B cell (primary cell): ENCODE data around the gene NEU4. TPM values are rescaled to one million over a fixed set of nuclear protein-coding genes. Genes with fewer than 3 reads are reported as not detected.

Experiments used
- ATAC-seq: fragments of 200-7000 bp; cut with Tn5 transposase; one replicate; pipeline ENCODE4 v1.10.0; 2021; ENCODE audit warnings: low read depth, mild to moderate bottlenecking, moderate number of reproducible peaks, moderate library complexity
- CTCF ChIA-PET: fragments of 350-600 bp; sonication (Branson Sonifier 250); formaldehyde crosslinking; loops from one replicate; lab custom pipeline; 2021; ENCODE audit warnings: antibody characterized with exemption, inconsistent platforms; lab: Charles Lee
- POLR2A ChIA-PET: fragments of 350-600 bp; sonication (Branson Sonifier 250); formaldehyde crosslinking; loops from one replicate; lab custom pipeline; 2021; ENCODE audit warnings: antibody characterized with exemption; lab: Charles Lee
- DNase-seq: peaks from one replicate; pipeline ENCODE4 v3.0.0; 2013
- H2AFZ ChIP-seq: 2 replicates; pipeline ENCODE4 v1.6.1; 2012; ENCODE audit warnings: mild to moderate bottlenecking, low read depth, low read length; ENCODE audit not compliant: insufficient read depth, poor library complexity, severe bottlenecking
- H3K27ac ChIP-seq, 2 donors: 1 replicate in 1 of 2; 2 replicates in 1 of 2; pipeline ENCODE4 v1.5.1; 2012 to 2013; ENCODE audit warnings: low read length in 2 of 2, mild to moderate bottlenecking in 2 of 2, moderate library complexity in 1 of 2
- H3K27me3 ChIP-seq, 4 experiments: fragments of 200-600 bp in 1 of 4; sonication (generic) in 1 of 4; replicated peaks in 1 of 4; 1 replicate in 2 of 4; 2 replicates in 2 of 4; pipeline versions ENCODE4 v1.6.1 to v1.7.0; 2013 to 2016; ENCODE audit warnings: low read length in 3 of 4, mild to moderate bottlenecking in 2 of 4, mixed read lengths in 1 of 4, moderate library complexity in 1 of 4; ENCODE audit not compliant: insufficient read depth in 4 of 4, control insufficient read depth in 3 of 4; ENCODE audit errors: control extremely low read depth in 1 of 4
- H3K36me3 ChIP-seq, 2 experiments: replicated peaks in 1 of 2; 1 replicate in 1 of 2; 2 replicates in 1 of 2; pipeline versions ENCODE4 v1.6.1 to v1.7.1; 2013; ENCODE audit warnings: low read length in 1 of 2; ENCODE audit not compliant: insufficient read depth in 2 of 2, control insufficient read depth in 1 of 2; ENCODE audit errors: control extremely low read depth in 1 of 2, extremely low read depth in 1 of 2
- H3K4me1 ChIP-seq, 2 donors: fragments of 200-600 bp in 1 of 2; sonication (generic) in 1 of 2; 1 replicate in 1 of 2; 2 replicates in 1 of 2; pipeline versions ENCODE4 v1.5.1 to v1.6.1; 2013 to 2017; ENCODE audit warnings: low read length in 2 of 2; ENCODE audit not compliant: control insufficient read depth in 2 of 2, insufficient read depth in 2 of 2
- H3K4me2 ChIP-seq: replicated peaks from 2 replicates; pipeline ENCODE3; 2012; ENCODE audit warnings: mild to moderate bottlenecking, low read depth, low read length; ENCODE audit not compliant: poor library complexity, severe bottlenecking
- H3K4me3 ChIP-seq, 5 experiments: fragments of 200-600 bp in 1 of 5; sonication (generic) in 1 of 5; 1 replicate in 3 of 5; 2 replicates in 2 of 5; pipeline versions ENCODE4 v1.5.1 to v1.7.0; 2011 to 2016; ENCODE audit warnings: low read length in 4 of 5, mild to moderate bottlenecking in 4 of 5, low read depth in 2 of 5, control low read depth in 1 of 5, moderate library complexity in 1 of 5; ENCODE audit not compliant: insufficient read depth in 1 of 5; ENCODE audit errors: control extremely low read depth in 1 of 5, extremely low read depth in 1 of 5
- H3K79me2 ChIP-seq: fragments of 200-600 bp; sonication (generic); one replicate; pipeline ENCODE4 v1.6.0; 2016; ENCODE audit warnings: low read length; ENCODE audit not compliant: control insufficient read depth, insufficient read depth
- H3K9ac ChIP-seq: fragments of 200-600 bp; sonication (generic); 2 replicates; pipeline ENCODE4 v1.6.1; 2017; ENCODE audit warnings: mild to moderate bottlenecking, low read length, moderate library complexity
- H3K9me3 ChIP-seq, 3 donors: one replicate each; pipeline versions ENCODE4 v1.6.1 to v1.7.1; 2013; ENCODE audit warnings: low read length in 2 of 3; ENCODE audit not compliant: control insufficient read depth in 2 of 3, insufficient read depth in 1 of 3; ENCODE audit errors: control extremely low read depth in 1 of 3
- H4K20me1 ChIP-seq: 2 replicates; pipeline ENCODE4 v1.6.0; 2012; ENCODE audit warnings: mild to moderate bottlenecking, low read length; ENCODE audit not compliant: insufficient read depth, control insufficient read depth, poor library complexity, severe bottlenecking
- H3K27ac Mint-ChIP-seq: one replicate; pipeline ENCODE4 v1.8.0; 2021; ENCODE audit warnings: mixed read lengths
- H3K27me3 Mint-ChIP-seq: one replicate; pipeline ENCODE4 v1.8.0; 2021; ENCODE audit warnings: mixed read lengths
- H3K4me1 Mint-ChIP-seq: one replicate; pipeline ENCODE4 v1.8.0; 2021; ENCODE audit warnings: mixed read lengths
- H3K4me3 Mint-ChIP-seq: one replicate; pipeline ENCODE4 v1.8.0; 2021; ENCODE audit warnings: mixed read lengths
- H3K9me3 Mint-ChIP-seq: one replicate; pipeline ENCODE4 v1.8.0; 2022; ENCODE audit warnings: mixed read lengths; ENCODE audit not compliant: insufficient read depth
- CTCF ChIP-seq: fragments of 200-600 bp; IDR thresholded peaks from one replicate; pipeline ENCODE4 v1.8.0; 2022; ENCODE audit warnings: antibody characterized with exemption, mild to moderate bottlenecking
- EZH2 ChIP-seq: IDR thresholded peaks from 2 replicates; pipeline ENCODE4 v1.6.1; 2012; ENCODE audit warnings: borderline replicate concordance, low read depth, mild to moderate bottlenecking, moderate library complexity, low read length; ENCODE audit not compliant: insufficient read depth, poor library complexity, severe bottlenecking
- WGBS: methylation state at CpG from one replicate; pipeline ENCODE4 v1.1.5; 2013; ENCODE audit warnings: missing lambda C conversion rate; ENCODE audit not compliant: insufficient coverage; 5-methylcytosine and 5-hydroxymethylcytosine counted together
- intact Hi-C: fragments of 100-400 bp; cut with micrococcal nuclease; formaldehyde crosslinking; loops from one replicate; pipeline ENCODE4 v1.10.0; 2022
- polyA plus RNA-seq: library from polyadenylated mRNA; depleted of rRNA; stranded (reverse); fragments of >200 nt; gene quantifications from 2 replicates; pipeline ENCODE4 v1.2.3, GENCODE V29; 2012
- total RNA-seq, 2 donors: library from RNA; stranded (reverse); fragments of 120-200 nt in 1 of 2; gene quantifications; 1 replicate in 1 of 2; 2 replicates in 1 of 2; pipeline versions ENCODE4 v1.2.3 to v1.2.4, GENCODE V29; 2013 to 2022

Gene NEU4
- total and polyA plus RNA-seq, 2 donors (not counting 1 experiment from before 2014, with no cell fraction given) = 0.19 TPM; not detected in 1

- peaks cover 31% of the 10 kb centered on the region for H3K4me1 Mint-ChIP-seq
- peak overlapping the region; percentile 84 for H3K4me3 Mint-ChIP-seq
- POLR2A ChIA-PET = interaction anchor here (0.8 kb wide), 1 partner anchor 13 kb away, joined by 8 read pairs; the partner anchor contains the start of gene PDCD1
- CTCF ChIA-PET = interaction anchor here (1.4 to 1.7 kb wide), 2 partner anchors 8 to 33 kb away, joined by 4 read pairs; no protein-coding TSS in a partner anchor
- H3K27ac Mint-ChIP-seq = peak overlapping the region; percentile 15
- no peaks in the 10 kb centered on the region for H3K36me3 ChIP-seq
- peak overlapping the region; percentile 88 for H3K4me2 ChIP-seq
- no peaks in the 10 kb centered on the region for H4K20me1 ChIP-seq
- H3K9me3 ChIP-seq = peaks cover 0 to 4% (median 0%) of the 10 kb centered on the region in 3 donors
- TF ChIP-seq CTCF (no peak), EZH2 (no peak)
- H3K4me3 ChIP-seq = no peak overlapping the region
- H2AFZ ChIP-seq = no peak overlapping the region
- 95% methylated on average over 37 of the region's 37 CpGs for WGBS
- H3K27ac ChIP-seq = no peak overlapping the region
- intact Hi-C loops = loop anchor here (1.0 to 5.0 kb wide), 2 partner anchors 14 to 37 kb away; no protein-coding TSS in a partner anchor
- H3K9me3 Mint-ChIP-seq = no peaks in the 10 kb centered on the region
- ATAC-seq (no peak), DNase-seq (no peak)
- H3K4me1 ChIP-seq = peaks cover 18 to 26% of the 10 kb centered on the region in 2 donors
- H3K9ac ChIP-seq = peak overlapping the region; percentile 53
- H3K27me3 ChIP-seq = no peaks in the 10 kb centered on the region
- H3K79me2 ChIP-seq = no peaks in the 10 kb centered on the region
- H3K27me3 Mint-ChIP-seq = no peaks in the 10 kb centered on the region
Measured at GRCh38 chr2:241844831-241845578, 36.0 kb downstream of the NEU4 start.

GRCh38 chr2:241846406-241846805 lies 37.4 kb downstream of the NEU4 start:
- Mint-ChIP-seq H3K4me1 (peaks cover 30% of the 10 kb centered on the region), H3K4me3 (peak overlapping the region; percentile 20), H3K27ac (peak overlapping the region; percentile 13), H3K9me3 (no peaks in the 10 kb centered on the region), H3K27me3 (no peaks in the 10 kb centered on the region)
- DNase-seq = no peak
- Histone ChIP-seq H2AFZ (no peak overlapping the region), H3K4me1 (peaks cover 18 to 26% of the 10 kb centered on the region in 2 donors), H3K79me2 (no peaks in the 10 kb centered on the region), H4K20me1 (no peaks in the 10 kb centered on the region), H3K27me3 (no peaks in the 10 kb centered on the region), H3K9ac (no peak overlapping the region), H3K4me3 (no peak overlapping the region), H3K4me2 (no peak overlapping the region), H3K9me3 (peaks cover 0 to 4% (median 0%) of the 10 kb centered on the region in 3 donors), H3K36me3 (no peaks in the 10 kb centered on the region), H3K27ac (no peak overlapping the region)
- 97% methylated on average over 11 of the region's 22 CpGs for WGBS
- intact Hi-C loops = no loop called here
- ChIA-PET POLR2A (no interaction called here), CTCF (no interaction called here)
- no peak for ATAC-seq
- no peak for TF ChIP-seq CTCF
- TF ChIP-seq EZH2 = no peak
